ENCODE measurements around the gene BAG3.

The BAG3 gene

GRCh38 chr10:119665901-119666708, 14.9 kb downstream of the BAG3 start:
- in situ Hi-C loops (cut with MboI; ENCODE audit: low sequenced_read_pairs): no loop called here

GRCh38 chr10:119666709-119667004, 15.5 kb downstream of the BAG3 start:
- in situ Hi-C loops (cut with MboI; ENCODE audit: low sequenced_read_pairs): no loop called here

- in situ Hi-C loops (cut with MboI; ENCODE audit: low sequenced_read_pairs): no loop called here
Measured at GRCh38 chr10:119667562-119668328, 16.6 kb downstream of the BAG3 start.

GRCh38 chr10:119668461-119668860, 17.3 kb downstream of the BAG3 start:
- in situ Hi-C loops (cut with MboI; ENCODE audit: low sequenced_read_pairs): no loop called here

GRCh38 chr10:119669331-119669730, 18.2 kb downstream of the BAG3 start:
- in situ Hi-C loops (cut with MboI; ENCODE audit: low sequenced_read_pairs): no loop called here

GRCh38 chr10:119669975-119670640, 18.9 kb downstream of the BAG3 start:
- in situ Hi-C loops (cut with MboI; ENCODE audit: low sequenced_read_pairs): no loop called here

GRCh38 chr10:119670717-119671116, 19.5 kb downstream of the BAG3 start:
- in situ Hi-C loops (cut with MboI; ENCODE audit: low sequenced_read_pairs): no loop called here

GRCh38 chr10:119671381-119671780, 20.2 kb downstream of the BAG3 start:
- in situ Hi-C loops (cut with MboI; ENCODE audit: low sequenced_read_pairs): no loop called here

- in situ Hi-C loops (cut with MboI; ENCODE audit: low sequenced_read_pairs): no loop called here
Measured at GRCh38 chr10:119672291-119672690, 21.1 kb downstream of the BAG3 start.

GRCh38 chr10:119673271-119673670, 22.1 kb downstream of the BAG3 start:
- in situ Hi-C loops (cut with MboI; ENCODE audit: low sequenced_read_pairs): no loop called here

- in situ Hi-C loops (cut with MboI; ENCODE audit: low sequenced_read_pairs): no loop called here
Measured at GRCh38 chr10:119675483-119676170, 24.4 kb downstream of the BAG3 start.

GRCh38 chr10:119677126-119677525, 25.9 kb downstream of the BAG3 start:
- in situ Hi-C loops (cut with MboI; ENCODE audit: low sequenced_read_pairs): no loop called here

GRCh38 chr10:119677904-119678755, 26.9 kb downstream of the BAG3 start:
- in situ Hi-C loops (cut with MboI; ENCODE audit: low sequenced_read_pairs): no loop called here

- in situ Hi-C loops (cut with MboI; ENCODE audit: low sequenced_read_pairs): no loop called here
Measured at GRCh38 chr10:119679480-119679829, 28.3 kb downstream of the BAG3 start.

GRCh38 chr10:119680050-119680449, 28.9 kb downstream of the BAG3 start:
- in situ Hi-C loops (cut with MboI; ENCODE audit: low sequenced_read_pairs): no loop called here

GRCh38 chr10:119680650-119681081, 29.5 kb downstream of the BAG3 start:
- in situ Hi-C loops (cut with MboI; ENCODE audit: low sequenced_read_pairs): no loop called here

- in situ Hi-C loops (cut with MboI; ENCODE audit: low sequenced_read_pairs): no loop called here
Measured at GRCh38 chr10:119686465-119687191, 35.4 kb downstream of the BAG3 start.

GRCh38 chr10:119687192-119688032, 36.2 kb downstream of the BAG3 start:
- in situ Hi-C loops (cut with MboI; ENCODE audit: low sequenced_read_pairs): no loop called here

GRCh38 chr10:119688033-119688508, 36.9 kb downstream of the BAG3 start:
- in situ Hi-C loops (cut with MboI; ENCODE audit: low sequenced_read_pairs): no loop called here
